Rectal smooth muscle tissue (tissue), 1 donor: ENCODE measurements around the gene ELMO3.

Experiments
- H3K27ac ChIP-seq: one replicate; pipeline ENCODE4 v1.7.0; 2013; ENCODE audit warnings: low read depth, low read length, inconsistent platforms
- H3K27me3 ChIP-seq: one replicate; pipeline ENCODE4 v1.7.0; 2013; ENCODE audit warnings: low read length; ENCODE audit not compliant: control insufficient read depth, insufficient read depth
- H3K36me3 ChIP-seq: one replicate; pipeline ENCODE4 v1.7.0; 2013; ENCODE audit warnings: low read length; ENCODE audit not compliant: control insufficient read depth, insufficient read depth
- H3K4me1 ChIP-seq: one replicate; pipeline ENCODE4 v1.7.0; 2013; ENCODE audit warnings: low read length; ENCODE audit not compliant: control insufficient read depth, insufficient read depth
- H3K4me3 ChIP-seq: one replicate; pipeline ENCODE4 v1.7.0; 2013; ENCODE audit warnings: low read length
- H3K9ac ChIP-seq: one replicate; pipeline ENCODE4 v1.7.0; 2013; ENCODE audit warnings: low read length

ELMO3 gene

DNA sequence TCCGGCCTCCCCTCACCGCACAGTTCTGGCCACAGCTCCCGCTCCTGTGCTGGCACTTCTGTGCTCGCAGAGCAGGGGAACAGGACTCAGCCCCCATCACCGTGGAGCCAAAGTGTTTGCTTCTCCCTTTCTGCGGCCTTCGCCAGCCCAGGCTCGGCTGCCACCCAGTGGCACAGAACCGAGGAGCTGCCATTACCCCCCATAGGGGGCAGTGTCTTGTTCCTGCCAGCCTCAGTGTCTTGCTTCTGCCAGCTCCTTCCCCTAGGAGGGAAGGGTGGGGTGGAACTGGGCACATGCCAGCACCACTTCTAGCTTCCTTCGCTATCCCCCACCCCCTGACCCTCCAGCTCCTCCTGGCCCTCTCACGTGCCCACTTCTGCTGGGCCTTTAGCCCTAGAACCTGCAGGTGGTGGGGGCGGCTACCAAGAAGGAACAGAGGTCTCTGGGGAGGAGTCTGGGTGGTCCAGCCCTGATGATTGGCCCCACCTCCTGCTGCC is 645 bp upstream of the ELMO3 start:
- no peaks in the 10 kb centered on the region for H3K27me3 ChIP-seq
- no peak overlapping the region for H3K27ac ChIP-seq
- peaks cover 3% of the 10 kb centered on the region for H3K4me1 ChIP-seq
- peaks cover 46% of the 10 kb centered on the region for H3K36me3 ChIP-seq
- H3K4me3 ChIP-seq, result no peak overlapping the region
- H3K9ac ChIP-seq, result no peak overlapping the region

DNA sequence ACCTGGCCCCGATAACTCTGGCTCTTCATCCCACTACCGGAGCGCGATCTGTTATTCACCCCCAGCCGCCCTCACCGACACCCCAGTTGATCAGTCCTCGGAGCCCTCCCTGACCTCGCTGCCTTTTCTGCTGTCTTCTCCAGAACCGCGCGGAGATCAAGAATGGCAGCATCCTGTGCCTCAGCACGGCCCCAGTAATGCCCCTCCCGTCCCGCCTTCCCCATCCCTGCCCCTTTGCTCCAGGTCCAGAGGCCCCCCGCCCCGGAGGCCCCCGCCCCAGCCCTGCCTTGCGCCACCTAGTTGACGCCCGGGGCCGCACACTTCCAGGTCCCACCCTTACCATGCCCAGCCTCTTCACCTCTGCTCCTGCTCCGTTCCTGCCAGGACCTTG is 872 bp downstream of the ELMO3 start:
- Histone ChIP-seq H3K27me3 (no peaks in the 10 kb centered on the region), H3K4me1 (no peaks in the 10 kb centered on the region), H3K36me3 (peaks cover 42% of the 10 kb centered on the region), H3K4me3 (peak overlapping the region; percentile 51), H3K27ac (no peak overlapping the region), H3K9ac (no peak overlapping the region)

DNA sequence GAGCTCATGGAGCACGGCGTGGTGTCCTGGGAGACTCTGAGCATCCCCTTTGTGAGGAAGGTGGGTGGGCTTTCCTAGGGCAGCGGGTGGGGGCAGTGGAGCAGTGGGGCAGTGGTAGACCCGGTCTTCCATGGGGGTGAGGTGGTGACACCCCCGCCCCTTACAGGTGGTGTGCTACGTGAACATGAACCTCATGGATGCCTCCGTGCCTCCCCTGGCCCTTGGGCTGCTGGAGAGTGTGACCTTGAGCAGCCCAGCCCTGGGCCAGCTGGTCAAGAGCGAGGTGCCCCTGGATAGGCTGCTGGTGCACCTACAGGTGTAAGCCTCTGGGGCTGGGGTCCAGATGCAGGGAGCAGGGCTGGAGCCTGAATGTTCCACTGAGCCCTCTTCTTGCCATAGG is 1.6 kb downstream of the ELMO3 start:
- H3K36me3 ChIP-seq, result peaks cover 37% of the 10 kb centered on the region
- no peaks in the 10 kb centered on the region for H3K27me3 ChIP-seq
- H3K9ac ChIP-seq, result no peak overlapping the region
- no peaks in the 10 kb centered on the region for H3K4me1 ChIP-seq
- no peak overlapping the region for H3K27ac ChIP-seq
- H3K4me3 ChIP-seq, result no peak overlapping the region

DNA sequence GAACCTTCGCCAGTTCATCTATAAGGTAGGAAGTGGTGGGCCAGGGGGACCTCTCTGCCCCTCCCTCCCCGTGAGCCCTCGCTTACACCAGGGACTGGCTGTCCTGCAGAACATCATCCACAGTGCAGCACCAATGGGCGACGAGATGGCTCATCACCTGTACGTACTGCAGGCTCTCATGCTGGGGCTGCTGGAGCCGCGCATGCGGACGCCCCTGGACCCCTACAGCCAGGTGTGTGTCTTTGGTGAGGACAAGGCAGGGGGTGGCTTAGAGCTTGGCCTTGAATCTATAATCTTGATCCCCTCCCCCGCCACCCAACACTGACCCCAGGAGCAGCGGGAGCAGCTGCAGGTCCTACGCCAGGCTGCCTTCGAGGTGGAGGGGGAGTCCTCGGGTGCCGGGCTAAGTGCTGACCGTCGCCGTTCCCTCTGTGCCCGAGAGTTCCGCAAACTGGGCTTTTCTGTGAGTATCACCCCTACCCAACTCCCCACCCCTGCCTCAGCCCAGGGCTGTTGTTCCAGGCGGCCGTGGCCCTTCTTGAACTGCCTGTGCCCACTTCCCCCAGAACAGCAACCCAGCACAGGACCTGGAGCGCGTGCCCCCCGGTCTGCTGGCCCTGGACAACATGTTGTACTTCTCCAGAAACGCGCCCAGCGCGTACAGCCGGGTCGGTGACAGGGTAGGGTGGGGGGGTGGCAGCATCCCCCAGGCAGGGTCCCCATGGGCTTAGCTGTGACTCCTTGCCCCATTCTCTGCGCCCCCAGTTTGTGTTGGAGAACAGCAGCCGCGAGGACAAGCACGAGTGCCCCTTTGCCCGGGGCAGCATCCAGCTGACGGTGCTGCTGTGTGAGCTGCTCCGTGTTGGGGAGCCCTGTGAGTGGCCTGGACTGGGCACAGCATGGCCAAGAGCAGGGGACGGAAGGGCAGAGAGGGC is 2.7 kb downstream of the ELMO3 start:
- peaks cover 28% of the 10 kb centered on the region for H3K36me3 ChIP-seq
- H3K4me1 ChIP-seq, result no peaks in the 10 kb centered on the region
- H3K4me3 ChIP-seq, result no peak overlapping the region
- no peaks in the 10 kb centered on the region for H3K27me3 ChIP-seq
- H3K27ac ChIP-seq, result no peak overlapping the region
- H3K9ac ChIP-seq, result no peak overlapping the region

DNA sequence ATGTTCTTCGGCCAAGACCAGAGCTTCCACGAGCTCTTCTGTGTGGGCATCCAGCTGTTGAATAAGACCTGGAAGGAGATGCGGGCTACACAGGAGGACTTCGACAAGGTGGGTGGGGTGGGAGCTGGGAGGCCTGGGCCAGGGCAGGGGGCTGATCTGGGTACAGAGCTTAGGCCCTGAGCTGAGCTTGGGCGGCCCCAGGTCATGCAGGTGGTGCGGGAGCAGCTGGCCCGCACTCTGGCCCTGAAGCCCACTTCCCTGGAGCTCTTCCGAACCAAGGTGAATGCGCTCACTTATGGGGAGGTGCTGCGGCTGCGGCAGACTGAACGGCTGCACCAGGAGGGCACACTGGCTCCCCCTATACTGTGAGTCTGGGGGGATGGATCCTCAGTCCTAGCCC is 3.5 kb downstream of the ELMO3 start:
- no peak overlapping the region for H3K27ac ChIP-seq
- no peak overlapping the region for H3K4me3 ChIP-seq
- H3K9ac ChIP-seq, result no peak overlapping the region
- H3K4me1 ChIP-seq, result no peaks in the 10 kb centered on the region
- H3K36me3 ChIP-seq, result peaks cover 20% of the 10 kb centered on the region
- H3K27me3 ChIP-seq, result no peaks in the 10 kb centered on the region

DNA sequence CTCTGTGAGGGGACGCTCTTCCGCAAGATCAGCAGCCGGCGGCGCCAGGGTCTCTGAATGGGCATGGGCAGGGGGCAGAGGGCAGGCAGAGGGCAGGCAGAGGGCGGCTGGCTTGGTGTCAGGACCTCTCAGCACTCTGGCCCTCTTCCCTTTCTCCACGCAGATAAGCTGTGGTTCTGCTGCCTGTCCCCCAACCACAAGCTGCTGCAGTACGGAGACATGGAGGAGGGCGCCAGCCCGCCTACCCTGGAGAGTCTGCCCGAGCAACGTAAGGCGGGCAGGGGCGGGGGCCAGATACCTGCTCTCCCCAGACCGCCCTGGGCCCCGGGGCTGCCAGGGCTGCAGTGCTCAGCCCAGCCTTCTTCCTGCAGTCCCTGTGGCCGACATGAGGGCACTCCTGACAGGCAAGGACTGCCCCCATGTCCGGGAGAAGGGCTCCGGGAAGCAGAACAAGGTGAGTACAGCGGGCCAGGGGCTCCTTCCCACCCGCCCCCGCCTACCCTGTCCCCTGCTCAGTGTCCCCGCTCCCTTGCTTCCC is 4.1 kb downstream of the ELMO3 start:
- no peaks in the 10 kb centered on the region for H3K4me1 ChIP-seq
- no peak overlapping the region for H3K9ac ChIP-seq
- H3K4me3 ChIP-seq, result no peak overlapping the region
- H3K36me3 ChIP-seq, result peaks cover 15% of the 10 kb centered on the region
- no peak overlapping the region for H3K27ac ChIP-seq
- H3K27me3 ChIP-seq, result no peaks in the 10 kb centered on the region

DNA sequence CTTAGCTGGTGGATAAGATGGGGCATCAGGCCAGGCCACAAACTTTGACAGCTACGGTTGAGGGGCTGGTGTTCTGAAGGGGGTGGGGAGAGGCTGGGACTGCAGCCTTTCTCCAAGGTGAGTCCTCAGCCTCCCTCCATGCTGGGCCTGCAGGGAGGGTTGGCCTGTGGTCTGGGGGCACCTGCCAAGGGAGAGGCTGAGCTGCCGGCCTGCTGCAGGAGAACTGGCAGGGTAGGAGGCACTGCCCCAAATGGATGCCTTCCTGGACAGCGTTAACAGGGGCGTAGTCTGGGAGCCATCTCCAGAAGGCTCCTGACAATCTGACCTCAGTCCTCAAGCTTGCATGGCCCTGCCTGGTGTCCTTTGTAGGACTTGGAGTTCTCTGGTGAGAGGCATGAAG is 5.1 kb downstream of the ELMO3 start:
- Histone ChIP-seq H3K27ac (no peak overlapping the region), H3K36me3 (peaks cover 12% of the 10 kb centered on the region), H3K4me1 (no peaks in the 10 kb centered on the region), H3K4me3 (no peak overlapping the region), H3K9ac (no peak overlapping the region), H3K27me3 (no peaks in the 10 kb centered on the region)

DNA sequence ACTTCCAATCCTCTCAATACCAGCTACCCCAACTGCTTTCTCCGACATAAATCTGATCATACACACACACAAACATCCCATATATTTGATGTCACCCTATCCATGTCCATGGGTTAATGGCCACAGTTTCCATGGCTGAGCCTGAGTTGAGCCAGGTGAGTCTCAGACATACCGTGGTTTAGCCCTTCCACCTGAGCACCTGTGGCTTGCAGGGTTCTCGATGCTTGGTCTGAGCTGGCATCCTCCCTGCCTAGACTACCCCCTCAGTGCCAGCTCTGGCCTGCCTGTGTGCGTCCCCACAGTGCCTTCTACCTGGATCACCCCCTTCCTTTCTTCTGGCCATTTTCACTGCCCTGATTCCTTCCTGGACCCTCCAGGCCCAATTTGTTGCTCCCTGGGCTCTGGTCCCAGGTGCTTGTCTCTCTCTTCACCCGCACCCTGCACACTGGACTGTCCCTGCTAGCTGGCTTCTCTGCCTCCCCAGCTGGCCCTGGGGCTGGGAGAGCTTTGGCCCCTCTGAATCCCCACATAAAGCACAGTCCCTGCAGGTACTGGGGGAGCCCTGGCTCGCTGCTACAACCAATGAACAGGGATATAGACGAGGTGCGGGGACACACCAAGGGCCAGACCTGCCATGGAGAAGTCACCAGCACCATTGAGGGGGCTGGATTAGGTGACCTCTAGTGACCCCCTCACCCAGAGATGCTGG is 7.4 kb downstream of the ELMO3 start:
- no peak overlapping the region for H3K27ac ChIP-seq
- H3K36me3 ChIP-seq, result peaks cover 14% of the 10 kb centered on the region
- no peaks in the 10 kb centered on the region for H3K4me1 ChIP-seq
- no peak overlapping the region for H3K9ac ChIP-seq
- H3K4me3 ChIP-seq, result no peak overlapping the region
- H3K27me3 ChIP-seq, result no peaks in the 10 kb centered on the region

DNA sequence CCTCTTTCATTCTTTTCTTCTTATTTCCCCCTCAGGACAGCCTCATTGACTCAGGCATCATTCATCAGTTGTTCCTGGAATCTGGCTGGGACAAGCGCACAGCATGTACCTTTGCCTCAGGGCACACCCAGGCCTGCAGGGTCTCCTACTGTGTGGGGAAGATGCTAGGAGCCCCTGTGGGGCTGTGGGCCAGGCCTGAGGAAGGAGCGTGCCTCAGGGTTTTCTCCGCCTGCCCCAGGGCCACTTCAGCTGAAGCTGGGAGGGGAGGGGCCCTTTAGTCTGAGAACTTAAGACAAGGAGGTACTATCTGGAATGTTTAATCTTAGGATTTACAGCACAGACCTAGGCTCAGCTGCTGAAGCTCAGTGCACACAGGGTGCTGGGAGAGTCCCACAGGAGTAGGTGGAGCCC is 7.9 kb downstream of the ELMO3 start:
- Histone ChIP-seq H3K4me3 (no peak overlapping the region), H3K36me3 (peaks cover 13% of the 10 kb centered on the region), H3K9ac (no peak overlapping the region), H3K4me1 (no peaks in the 10 kb centered on the region), H3K27ac (no peak overlapping the region), H3K27me3 (no peaks in the 10 kb centered on the region)

DNA sequence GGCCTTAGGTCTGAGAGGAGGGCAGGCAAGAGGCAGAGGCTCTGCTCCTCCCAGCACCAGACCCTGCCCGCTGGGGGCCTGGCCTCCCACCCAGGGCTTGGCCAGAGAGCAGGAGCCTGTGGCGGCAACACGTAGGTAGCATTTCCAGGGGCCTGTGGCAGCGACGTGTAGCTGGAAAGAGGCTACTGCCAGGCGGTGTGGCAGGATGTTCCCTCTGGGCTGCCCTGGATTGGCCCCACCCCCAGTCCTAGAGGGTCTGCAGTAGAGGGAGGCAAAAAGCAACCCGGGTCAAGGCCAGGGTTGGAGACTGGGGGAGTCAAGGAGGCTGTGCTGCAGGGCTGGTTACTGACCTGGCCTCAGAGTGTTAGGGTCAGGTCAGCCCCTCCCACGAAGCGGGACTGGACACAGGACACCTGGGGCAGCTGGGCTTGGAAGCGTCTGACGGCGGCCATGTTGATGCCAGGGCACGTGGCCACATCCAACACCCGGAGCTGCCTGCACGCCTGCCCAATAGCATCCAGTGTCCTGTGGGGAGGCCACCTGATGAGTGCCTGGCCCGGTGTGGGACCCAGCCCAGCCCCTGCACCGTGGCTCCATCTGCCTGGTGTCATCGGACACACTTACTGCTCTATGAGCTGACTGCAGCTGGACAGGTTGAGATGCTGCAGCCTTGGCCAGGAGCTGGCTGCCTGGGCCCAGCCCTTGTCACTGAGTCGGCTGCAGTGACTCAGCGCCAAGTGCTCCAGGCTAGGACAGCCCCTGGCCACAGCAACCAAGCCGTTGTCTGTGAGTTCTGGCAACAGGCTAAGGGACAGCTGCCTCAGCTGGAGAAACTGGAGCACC is 8.5 kb downstream of the ELMO3 start:
- H3K36me3 ChIP-seq, result peaks cover 8% of the 10 kb centered on the region
- H3K27ac ChIP-seq, result no peak overlapping the region
- H3K27me3 ChIP-seq, result no peaks in the 10 kb centered on the region
- no peaks in the 10 kb centered on the region for H3K4me1 ChIP-seq
- no peak overlapping the region for H3K9ac ChIP-seq
- no peak overlapping the region for H3K4me3 ChIP-seq

DNA sequence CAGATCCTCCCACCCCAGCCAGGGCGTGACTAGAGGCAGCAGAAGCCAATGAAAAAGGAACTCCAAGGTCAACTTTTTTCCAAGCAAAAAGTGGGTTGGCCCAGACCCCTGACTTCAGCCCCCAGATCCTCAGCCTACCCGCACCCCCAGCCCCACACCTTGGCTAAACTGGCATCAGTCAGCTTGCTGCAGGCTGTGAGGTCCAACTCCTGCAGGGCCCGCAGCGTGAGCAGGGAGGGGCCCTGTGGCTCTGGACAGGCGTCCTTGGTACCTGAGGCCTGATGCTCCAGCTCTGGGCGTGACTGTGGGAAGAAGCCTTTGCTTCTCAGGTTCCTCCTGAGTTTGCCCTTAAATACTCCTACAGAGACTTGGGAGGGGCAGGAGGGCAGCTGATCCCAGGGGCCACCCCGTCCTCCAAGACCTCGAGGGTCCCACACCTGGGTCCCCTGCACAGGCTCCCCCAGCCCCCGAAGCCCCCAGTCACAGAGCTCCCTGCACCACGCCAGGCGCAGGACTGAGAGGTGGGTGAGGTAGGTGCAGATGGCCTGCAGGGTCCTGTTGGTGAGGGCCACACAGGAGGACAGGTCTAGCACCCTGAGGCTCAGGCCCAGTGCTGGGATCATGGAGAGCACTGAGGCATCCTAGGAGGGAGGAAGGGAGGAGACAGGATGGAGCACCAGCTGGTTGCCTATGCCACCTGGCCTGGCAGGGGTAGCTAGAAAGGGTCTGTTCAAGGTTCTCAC is 9.4 kb downstream of the ELMO3 start:
- no peak overlapping the region for H3K9ac ChIP-seq
- no peak overlapping the region for H3K4me3 ChIP-seq
- H3K27ac ChIP-seq, result no peak overlapping the region
- peaks cover 2% of the 10 kb centered on the region for H3K36me3 ChIP-seq
- H3K27me3 ChIP-seq, result no peaks in the 10 kb centered on the region
- no peaks in the 10 kb centered on the region for H3K4me1 ChIP-seq
